Measurements from ENCODE around the gene ELK3. TPM values are rescaled to one million over a fixed set of nuclear protein-coding genes. Genes with fewer than 3 reads are reported as not detected.

ELK3 gene
- total and polyA plus RNA-seq, 9 of the 15 experiments (the other 6 are each of a cell fraction or from before 2014, with no cell fraction given): 1.5 to 5.5 (median 2.9) TPM

DNA sequence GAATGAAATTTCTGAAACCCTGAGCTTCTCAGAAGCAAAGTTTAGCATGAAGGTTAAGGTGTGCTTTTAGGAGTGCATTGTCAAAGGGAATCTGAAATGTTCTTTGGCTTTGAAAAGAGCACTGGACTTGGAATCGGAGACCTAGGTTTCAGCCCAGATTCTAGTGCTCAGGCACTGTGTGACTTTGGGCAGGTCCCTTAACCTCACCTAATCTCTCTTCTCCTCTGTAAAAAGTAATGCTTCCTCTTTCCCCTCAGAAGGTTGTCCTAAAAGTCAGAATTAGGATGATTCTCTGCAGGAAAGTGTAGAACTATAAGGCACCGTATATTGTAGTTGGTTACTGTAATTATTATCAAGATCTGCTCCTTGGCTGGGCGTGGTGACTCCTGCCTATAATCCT, 38.0 kb upstream of the ELK3 start (continued):
- TF ChIP-seq CEBPZ (IDR thresholded peaks at IDR 0.05; ENCODE audit: borderline replicate concordance, low read depth, low read length) (no peak), EWSR1 (IDR thresholded peaks at IDR 0.05; ENCODE audit: borderline replicate concordance, low read depth, partially characterized antibody) (no peak)

- no TSS peak for BruUV-seq (replicated peaks)
- POLR2A ChIA-PET: interaction anchor here (1.0 kb wide), 1 partner anchor 53 kb away, joined by 3 read pairs; no protein-coding TSS in a partner anchor
- no peak for TF ChIP-seq CBFB (CRISPR knock-in tag; IDR thresholded peaks at IDR 0.05)
- TF ChIP-seq TCF7 (IDR thresholded peaks at IDR 0.05; ENCODE audit: borderline replicate concordance): no peak
- TF ChIP-seq SOX6 (IDR thresholded peaks at IDR 0.05): no peak
- no peak for TF ChIP-seq ZNF764 (CRISPR knock-in tag; IDR thresholded peaks at IDR 0.05; ENCODE audit: low read depth)
- TF ChIP-seq NFATC3 (IDR thresholded peaks at IDR 0.05): no peak
- TF ChIP-seq, protein P1, sequence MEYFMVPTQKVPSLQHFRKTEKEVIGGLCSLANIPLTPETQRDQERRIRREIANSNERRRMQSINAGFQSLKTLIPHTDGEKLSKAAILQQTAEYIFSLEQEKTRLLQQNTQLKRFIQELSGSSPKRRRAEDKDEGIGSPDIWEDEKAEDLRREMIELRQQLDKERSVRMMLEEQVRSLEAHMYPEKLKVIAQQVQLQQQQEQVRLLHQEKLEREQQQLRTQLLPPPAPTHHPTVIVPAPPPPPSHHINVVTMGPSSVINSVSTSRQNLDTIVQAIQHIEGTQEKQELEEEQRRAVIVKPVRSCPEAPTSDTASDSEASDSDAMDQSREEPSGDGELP (CRISPR knock-in tag; IDR thresholded peaks at IDR 0.05; ENCODE audit: borderline replicate concordance): no peak
Observed at GRCh38 chr12:96157427-96157826, 36.7 kb upstream of the ELK3 start.

More at GRCh38 chr12:96157427-96157826, 36.7 kb upstream of the ELK3 start:
- no peak overlapping the region for H3K4me2 ChIP-seq (ENCODE audit: insufficient read depth, low read length)
- no peaks in the 10 kb centered on the region for H4K20me1 ChIP-seq (replicated peaks; ENCODE audit: control insufficient read depth, insufficient read depth, low read length)
- CTCF ChIA-PET (ENCODE audit: low intra/inter-chr PET ratio): no interaction called here
- H3K36me3 ChIP-seq (ENCODE audit: control insufficient read depth, insufficient read depth, low read length): no peaks in the 10 kb centered on the region
- 7% methylated on average over 3 of the region's 3 CpGs for WGBS (ENCODE audit: insufficient coverage, low coverage, missing lambda C conversion rate)
- intact Hi-C loops (cut with micrococcal nuclease) (loop anchor here (5.0 kb wide), 1 partner anchor 40 kb away; no protein-coding TSS in a partner anchor), in situ Hi-C loops (cut with MboI) (no loop called here)
- no peaks in the 10 kb centered on the region for H3K9me1 ChIP-seq (ENCODE audit: control insufficient read depth, insufficient read depth, low read length)
- H3K27ac ChIP-seq (ENCODE audit: extremely low read depth, low read depth, low read length): no peak overlapping the region
- H3K4me3 ChIP-seq: no peak overlapping the region
- peaks cover 12 to 38% of the 10 kb centered on the region in 2 experiments; a peak in 4 of 5 replicates for H3K27me3 ChIP-seq (ENCODE audit: control insufficient read depth in 2 of 2, insufficient read depth in 2 of 2, low read length in 2 of 2)
- no peaks in the 10 kb centered on the region for H3K79me2 ChIP-seq (ENCODE audit: control insufficient read depth, insufficient read depth, low read length)
- ATAC-seq (no peak), DNase-seq (ENCODE audit: extremely low read depth in 1 of 4, low spot score in 3 of 4) (no peak), FAIRE-seq (no peak)
- H3K4me1 ChIP-seq (replicated peaks in 1 of 2; ENCODE audit: control insufficient read depth in 2 of 2, insufficient read depth in 2 of 2, low read length in 2 of 2): 0 out of 5 replicates have a peak, but pooled peaks cover 0 to under 1% of the 10 kb centered on the region in 2 experiments
- H3K9me3 ChIP-seq (replicated peaks; ENCODE audit: control insufficient read depth, insufficient read depth, low read depth, low read length): no peaks in the 10 kb centered on the region
- no peak overlapping the region for H2AFZ ChIP-seq (ENCODE audit: low read depth, low read length)
- no peak overlapping the region for H3K9ac ChIP-seq (ENCODE audit: insufficient read depth in 1 of 2, low read depth in 2 of 2, low read length in 2 of 2)
